ENCODE results near the gene ARFGEF2.

Gene ARFGEF2

DNA sequence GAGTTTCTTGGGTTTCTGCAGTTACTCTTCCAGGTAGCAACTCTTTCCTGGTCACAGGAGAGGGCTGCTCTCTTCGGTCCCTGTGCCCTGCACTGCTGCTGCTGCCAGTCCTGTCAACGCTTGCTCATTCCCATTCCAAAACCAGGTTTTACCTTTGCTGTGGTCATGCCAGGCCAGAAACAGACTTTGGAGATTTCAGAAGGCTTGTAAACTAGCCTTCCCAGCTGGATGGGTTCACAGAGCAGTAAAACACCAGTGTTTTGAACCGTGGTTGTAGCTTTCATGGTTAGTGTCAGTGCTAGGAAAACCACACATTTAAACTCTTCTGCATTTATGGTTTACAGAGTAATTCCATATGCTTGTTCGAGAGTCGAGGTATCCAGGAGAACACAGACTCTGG is 16.2 kb downstream of the ARFGEF2 start:
- no peak for TF ChIP-seq ZFX (IDR thresholded peaks at IDR 0.05)
- TF ChIP-seq, protein P1, sequence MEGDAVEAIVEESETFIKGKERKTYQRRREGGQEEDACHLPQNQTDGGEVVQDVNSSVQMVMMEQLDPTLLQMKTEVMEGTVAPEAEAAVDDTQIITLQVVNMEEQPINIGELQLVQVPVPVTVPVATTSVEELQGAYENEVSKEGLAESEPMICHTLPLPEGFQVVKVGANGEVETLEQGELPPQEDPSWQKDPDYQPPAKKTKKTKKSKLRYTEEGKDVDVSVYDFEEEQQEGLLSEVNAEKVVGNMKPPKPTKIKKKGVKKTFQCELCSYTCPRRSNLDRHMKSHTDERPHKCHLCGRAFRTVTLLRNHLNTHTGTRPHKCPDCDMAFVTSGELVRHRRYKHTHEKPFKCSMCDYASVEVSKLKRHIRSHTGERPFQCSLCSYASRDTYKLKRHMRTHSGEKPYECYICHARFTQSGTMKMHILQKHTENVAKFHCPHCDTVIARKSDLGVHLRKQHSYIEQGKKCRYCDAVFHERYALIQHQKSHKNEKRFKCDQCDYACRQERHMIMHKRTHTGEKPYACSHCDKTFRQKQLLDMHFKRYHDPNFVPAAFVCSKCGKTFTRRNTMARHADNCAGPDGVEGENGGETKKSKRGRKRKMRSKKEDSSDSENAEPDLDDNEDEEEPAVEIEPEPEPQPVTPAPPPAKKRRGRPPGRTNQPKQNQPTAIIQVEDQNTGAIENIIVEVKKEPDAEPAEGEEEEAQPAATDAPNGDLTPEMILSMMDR (conservative IDR thresholded peaks at IDR 0.05) = no peak
- peak overlapping the region; percentile 2; the same call in 1 of the 2 replicates for H3K27ac ChIP-seq

DNA sequence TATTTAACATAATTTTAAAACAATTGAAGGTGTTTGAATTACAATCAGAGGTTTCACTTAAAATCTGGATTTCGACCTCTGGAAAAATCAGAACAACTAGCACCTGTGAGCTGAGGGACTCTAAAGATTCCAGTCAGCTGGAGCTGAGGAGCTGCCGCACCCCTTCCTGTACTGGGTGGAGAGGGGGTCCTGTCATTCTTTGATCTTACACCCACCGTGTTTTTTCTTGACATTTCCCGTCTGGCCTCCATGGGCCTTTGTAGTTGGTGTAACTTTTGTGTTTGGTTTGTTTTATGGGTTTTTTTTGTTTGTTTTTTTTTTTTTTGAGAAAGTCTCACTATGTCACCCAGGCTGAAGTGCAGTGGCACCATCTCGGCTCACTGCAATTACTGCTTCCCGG is 17.2 kb downstream of the ARFGEF2 start:
- H3K27ac ChIP-seq = no peak overlapping the region
- no peak for TF ChIP-seq ZFX (IDR thresholded peaks at IDR 0.05)
- TF ChIP-seq, protein P1 (conservative IDR thresholded peaks at IDR 0.05) = no peak

DNA sequence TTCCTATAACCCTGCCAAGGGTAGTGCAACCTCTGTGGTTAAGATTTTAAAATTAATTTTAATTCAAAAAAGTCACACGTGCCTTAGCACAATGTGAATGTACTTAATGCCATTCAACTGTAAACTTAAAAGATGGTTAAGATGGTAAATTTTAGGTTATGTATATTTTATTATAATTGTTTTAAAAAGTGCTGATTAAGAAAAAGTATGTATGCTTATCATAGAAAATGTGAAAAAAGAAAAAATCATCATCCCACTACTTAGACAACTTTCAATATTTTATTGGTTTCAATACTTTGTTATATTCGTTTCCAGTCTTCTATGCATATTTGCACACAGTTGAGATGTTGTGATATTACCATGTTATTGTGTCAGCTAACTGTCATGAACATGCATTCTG is 18.7 kb downstream of the ARFGEF2 start:
- H3K27ac ChIP-seq = no peak overlapping the region
- TF ChIP-seq, protein P1 (conservative IDR thresholded peaks at IDR 0.05) = no peak
- no peak for TF ChIP-seq ZFX (IDR thresholded peaks at IDR 0.05)

DNA sequence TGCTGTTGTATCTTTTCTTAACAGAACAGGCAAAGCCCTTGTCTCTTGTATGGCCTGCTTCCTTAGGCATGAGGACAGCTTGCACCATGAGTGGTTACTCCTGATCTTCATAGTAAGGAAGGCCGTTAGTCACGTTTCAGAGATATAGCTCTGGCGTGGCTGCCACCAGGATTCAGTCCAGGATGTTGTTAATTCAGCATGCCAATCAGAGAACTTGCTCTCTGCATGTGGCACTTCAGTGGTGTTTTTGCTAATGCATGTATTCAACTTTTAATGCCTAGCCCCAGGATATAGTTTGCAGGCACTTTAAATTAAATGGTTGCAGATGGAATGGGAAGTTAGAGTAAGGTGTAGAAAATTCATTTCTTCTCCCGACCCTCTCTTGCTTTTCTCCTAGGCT is 20.0 kb downstream of the ARFGEF2 start:
- peak overlapping the region; percentile 32; the same call in 1 of the 2 replicates for H3K27ac ChIP-seq
- TF ChIP-seq ZFX (IDR thresholded peaks at IDR 0.05) = no peak
- TF ChIP-seq, protein P1 (conservative IDR thresholded peaks at IDR 0.05) = no peak

DNA sequence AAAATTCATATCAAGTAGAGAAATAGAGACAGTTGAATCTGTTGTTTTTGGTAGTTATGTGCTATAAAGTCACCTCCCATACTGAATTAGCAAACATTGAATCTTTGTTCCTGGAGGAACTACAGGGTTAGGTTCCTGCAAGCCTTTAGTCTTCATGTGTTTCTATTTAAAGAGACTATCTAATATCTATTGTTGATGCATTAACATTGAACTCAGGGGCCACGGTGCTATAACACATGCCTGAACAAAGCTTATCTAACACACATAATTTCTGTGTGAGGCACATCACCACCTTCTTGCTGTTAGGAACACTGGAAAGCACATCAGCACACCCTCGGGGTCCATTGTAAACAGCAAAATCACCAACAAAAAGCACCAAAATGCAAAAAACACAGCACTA is 21.2 kb downstream of the ARFGEF2 start:
- H3K27ac ChIP-seq = no peak overlapping the region
- TF ChIP-seq, protein P1 (conservative IDR thresholded peaks at IDR 0.05) = no peak
- TF ChIP-seq ZFX (IDR thresholded peaks at IDR 0.05) = no peak

DNA sequence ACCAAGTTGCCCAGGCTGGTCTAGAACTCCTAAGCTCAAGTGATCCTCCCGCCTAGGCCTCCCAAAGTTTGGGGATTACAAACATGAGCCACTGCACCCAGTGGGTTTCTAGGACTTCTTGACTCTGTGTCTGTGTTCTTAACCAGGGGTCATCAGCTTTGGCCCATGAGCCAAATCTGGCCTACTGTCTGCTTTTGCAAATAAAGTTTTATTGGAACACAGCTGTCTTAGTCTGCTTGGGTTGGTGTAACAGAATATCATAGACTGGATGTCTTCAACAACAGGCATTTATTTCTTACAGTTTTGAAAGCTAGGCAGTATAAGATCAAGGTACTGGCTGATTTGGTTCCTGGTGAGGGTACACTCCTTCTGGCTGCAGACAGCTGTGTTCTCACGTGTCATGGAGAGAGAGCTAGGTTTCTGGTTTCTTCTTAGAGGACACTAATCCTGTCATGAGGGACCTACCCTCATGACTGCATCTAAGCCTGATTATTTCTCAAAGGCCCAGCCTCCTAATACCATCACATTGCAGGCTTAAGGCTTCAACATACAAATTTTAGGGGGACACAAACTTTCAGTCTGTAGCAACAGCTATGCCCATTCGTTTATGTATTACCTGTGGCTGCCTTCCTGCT is 23.3 kb downstream of the ARFGEF2 start:
- TF ChIP-seq ZFX (IDR thresholded peaks at IDR 0.05) = no peak
- TF ChIP-seq, protein P1 (conservative IDR thresholded peaks at IDR 0.05) = no peak
- peak overlapping the region; percentile 81; the same call in 1 of the 2 replicates for H3K27ac ChIP-seq

DNA sequence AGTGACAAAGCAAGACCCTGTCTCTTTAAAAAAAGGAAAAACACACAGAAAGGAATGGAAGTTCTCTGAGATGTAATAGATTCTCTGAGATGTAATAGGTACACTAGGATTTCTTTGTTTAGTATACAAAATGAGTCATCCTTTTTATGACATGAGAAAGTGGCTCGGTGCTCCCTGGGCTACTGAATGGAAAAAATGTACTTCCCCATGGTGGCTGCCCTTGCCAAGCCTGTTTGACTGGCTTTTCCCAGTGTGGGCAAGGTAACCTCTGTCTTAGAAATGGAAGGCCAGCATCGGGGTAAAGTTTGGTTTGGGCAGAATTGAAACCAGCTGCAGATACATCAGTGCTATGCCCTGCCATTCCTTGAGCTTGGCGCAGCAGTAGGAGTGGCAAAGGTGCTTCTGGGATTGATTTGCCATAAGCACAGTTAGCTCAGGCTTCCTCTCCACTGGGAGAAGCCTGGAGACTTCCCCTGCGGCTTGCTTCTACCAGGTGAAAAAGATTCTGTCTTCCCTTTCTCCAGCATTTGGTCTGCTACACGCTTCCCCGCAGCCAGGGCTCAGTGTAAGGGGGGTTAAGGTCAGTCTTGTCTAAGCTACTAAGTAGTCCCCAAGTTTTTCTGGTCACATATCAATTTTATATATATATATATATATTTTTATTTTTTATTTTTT is 24.5 kb downstream of the ARFGEF2 start:
- TF ChIP-seq, protein P1 (conservative IDR thresholded peaks at IDR 0.05) = no peak
- TF ChIP-seq ZFX (IDR thresholded peaks at IDR 0.05) = no peak
- peak overlapping the region; percentile 81 for H3K27ac ChIP-seq
